ENCODE data around the gene HEG1. TPM values are rescaled to one million over a fixed set of nuclear protein-coding genes. Genes with fewer than 3 reads are reported as not detected.

The HEG1 gene
- total and polyA plus RNA-seq, 2 of the 8 experiments (the other 6 are each of a cell fraction or from before 2014, with no cell fraction given) = 5.3 to 9.7 TPM

DNA sequence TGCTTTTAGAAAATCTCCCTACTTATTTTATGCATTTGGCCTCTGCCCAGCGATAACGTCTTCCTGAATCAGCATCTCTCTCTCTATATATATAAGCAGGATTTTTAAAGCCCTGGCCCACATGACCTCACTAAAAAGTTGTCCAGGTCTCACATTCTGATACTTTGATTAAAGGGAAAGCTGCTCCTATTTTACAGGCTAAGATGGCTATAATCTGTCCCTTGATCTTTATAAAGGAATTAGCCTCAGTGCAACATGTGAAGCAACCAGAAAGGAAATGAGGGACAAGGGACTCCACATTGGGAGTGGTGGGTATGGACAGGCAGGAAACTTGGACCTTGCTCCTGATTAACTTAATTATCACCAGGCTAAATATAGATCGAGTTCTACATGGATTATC, 95.7 kb downstream of the HEG1 start (continued):
- TF ChIP-seq, protein P1, sequence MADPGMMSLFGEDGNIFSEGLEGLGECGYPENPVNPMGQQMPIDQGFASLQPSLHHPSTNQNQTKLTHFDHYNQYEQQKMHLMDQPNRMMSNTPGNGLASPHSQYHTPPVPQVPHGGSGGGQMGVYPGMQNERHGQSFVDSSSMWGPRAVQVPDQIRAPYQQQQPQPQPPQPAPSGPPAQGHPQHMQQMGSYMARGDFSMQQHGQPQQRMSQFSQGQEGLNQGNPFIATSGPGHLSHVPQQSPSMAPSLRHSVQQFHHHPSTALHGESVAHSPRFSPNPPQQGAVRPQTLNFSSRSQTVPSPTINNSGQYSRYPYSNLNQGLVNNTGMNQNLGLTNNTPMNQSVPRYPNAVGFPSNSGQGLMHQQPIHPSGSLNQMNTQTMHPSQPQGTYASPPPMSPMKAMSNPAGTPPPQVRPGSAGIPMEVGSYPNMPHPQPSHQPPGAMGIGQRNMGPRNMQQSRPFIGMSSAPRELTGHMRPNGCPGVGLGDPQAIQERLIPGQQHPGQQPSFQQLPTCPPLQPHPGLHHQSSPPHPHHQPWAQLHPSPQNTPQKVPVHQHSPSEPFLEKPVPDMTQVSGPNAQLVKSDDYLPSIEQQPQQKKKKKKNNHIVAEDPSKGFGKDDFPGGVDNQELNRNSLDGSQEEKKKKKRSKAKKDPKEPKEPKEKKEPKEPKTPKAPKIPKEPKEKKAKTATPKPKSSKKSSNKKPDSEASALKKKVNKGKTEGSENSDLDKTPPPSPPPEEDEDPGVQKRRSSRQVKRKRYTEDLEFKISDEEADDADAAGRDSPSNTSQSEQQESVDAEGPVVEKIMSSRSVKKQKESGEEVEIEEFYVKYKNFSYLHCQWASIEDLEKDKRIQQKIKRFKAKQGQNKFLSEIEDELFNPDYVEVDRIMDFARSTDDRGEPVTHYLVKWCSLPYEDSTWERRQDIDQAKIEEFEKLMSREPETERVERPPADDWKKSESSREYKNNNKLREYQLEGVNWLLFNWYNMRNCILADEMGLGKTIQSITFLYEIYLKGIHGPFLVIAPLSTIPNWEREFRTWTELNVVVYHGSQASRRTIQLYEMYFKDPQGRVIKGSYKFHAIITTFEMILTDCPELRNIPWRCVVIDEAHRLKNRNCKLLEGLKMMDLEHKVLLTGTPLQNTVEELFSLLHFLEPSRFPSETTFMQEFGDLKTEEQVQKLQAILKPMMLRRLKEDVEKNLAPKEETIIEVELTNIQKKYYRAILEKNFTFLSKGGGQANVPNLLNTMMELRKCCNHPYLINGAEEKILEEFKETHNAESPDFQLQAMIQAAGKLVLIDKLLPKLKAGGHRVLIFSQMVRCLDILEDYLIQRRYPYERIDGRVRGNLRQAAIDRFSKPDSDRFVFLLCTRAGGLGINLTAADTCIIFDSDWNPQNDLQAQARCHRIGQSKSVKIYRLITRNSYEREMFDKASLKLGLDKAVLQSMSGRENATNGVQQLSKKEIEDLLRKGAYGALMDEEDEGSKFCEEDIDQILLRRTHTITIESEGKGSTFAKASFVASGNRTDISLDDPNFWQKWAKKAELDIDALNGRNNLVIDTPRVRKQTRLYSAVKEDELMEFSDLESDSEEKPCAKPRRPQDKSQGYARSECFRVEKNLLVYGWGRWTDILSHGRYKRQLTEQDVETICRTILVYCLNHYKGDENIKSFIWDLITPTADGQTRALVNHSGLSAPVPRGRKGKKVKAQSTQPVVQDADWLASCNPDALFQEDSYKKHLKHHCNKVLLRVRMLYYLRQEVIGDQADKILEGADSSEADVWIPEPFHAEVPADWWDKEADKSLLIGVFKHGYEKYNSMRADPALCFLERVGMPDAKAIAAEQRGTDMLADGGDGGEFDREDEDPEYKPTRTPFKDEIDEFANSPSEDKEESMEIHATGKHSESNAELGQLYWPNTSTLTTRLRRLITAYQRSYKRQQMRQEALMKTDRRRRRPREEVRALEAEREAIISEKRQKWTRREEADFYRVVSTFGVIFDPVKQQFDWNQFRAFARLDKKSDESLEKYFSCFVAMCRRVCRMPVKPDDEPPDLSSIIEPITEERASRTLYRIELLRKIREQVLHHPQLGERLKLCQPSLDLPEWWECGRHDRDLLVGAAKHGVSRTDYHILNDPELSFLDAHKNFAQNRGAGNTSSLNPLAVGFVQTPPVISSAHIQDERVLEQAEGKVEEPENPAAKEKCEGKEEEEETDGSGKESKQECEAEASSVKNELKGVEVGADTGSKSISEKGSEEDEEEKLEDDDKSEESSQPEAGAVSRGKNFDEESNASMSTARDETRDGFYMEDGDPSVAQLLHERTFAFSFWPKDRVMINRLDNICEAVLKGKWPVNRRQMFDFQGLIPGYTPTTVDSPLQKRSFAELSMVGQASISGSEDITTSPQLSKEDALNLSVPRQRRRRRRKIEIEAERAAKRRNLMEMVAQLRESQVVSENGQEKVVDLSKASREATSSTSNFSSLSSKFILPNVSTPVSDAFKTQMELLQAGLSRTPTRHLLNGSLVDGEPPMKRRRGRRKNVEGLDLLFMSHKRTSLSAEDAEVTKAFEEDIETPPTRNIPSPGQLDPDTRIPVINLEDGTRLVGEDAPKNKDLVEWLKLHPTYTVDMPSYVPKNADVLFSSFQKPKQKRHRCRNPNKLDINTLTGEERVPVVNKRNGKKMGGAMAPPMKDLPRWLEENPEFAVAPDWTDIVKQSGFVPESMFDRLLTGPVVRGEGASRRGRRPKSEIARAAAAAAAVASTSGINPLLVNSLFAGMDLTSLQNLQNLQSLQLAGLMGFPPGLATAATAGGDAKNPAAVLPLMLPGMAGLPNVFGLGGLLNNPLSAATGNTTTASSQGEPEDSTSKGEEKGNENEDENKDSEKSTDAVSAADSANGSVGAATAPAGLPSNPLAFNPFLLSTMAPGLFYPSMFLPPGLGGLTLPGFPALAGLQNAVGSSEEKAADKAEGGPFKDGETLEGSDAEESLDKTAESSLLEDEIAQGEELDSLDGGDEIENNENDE (IDR thresholded peaks at IDR 0.05; ENCODE audit: insufficient replicate concordance, low read length) = no peak
- no peak for TF ChIP-seq SP2 (IDR thresholded peaks at IDR 0.05; ENCODE audit: low read length)
- no peak for TF ChIP-seq EP300 (IDR thresholded peaks at IDR 0.05; ENCODE audit: borderline replicate concordance in 1 of 2, low read depth in 2 of 2, low read length in 2 of 2)
- no peak for TF ChIP-seq NRF1 (IDR thresholded peaks at IDR 0.05; ENCODE audit: low read depth, low read length)

All from H1 (cell line).